ENCODE results near the gene ATP2B2. TPM values are rescaled to one million over a fixed set of nuclear protein-coding genes. Genes with fewer than 3 reads are reported as not detected.

ATP2B2 gene
- total and polyA plus RNA-seq, 9 of the 15 experiments (the other 6 are each of a cell fraction or from before 2014, with no cell fraction given), result 0.06 TPM; not detected in 8

DNA sequence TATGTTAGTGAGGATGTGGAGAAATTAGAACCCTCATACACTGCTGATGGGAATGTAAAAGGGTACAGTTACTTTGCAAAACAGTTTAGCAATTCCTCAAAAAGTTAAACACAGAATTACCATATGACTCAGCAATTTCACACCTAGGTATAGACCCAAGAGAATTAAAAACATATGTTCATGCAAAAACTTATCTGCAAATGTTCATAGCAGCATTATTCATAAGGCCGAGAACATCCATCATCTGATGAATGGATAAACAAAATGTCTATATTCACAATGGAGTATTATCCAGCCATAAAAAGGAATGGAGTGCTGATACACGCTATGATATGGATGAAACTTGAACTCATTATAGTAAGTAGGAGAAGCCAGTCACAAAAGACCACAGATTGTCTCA lies 194.8 kb downstream of the ATP2B2 start (continued):
- no peak for TF ChIP-seq CHD7 (IDR thresholded peaks at IDR 0.05; ENCODE audit: low read depth, low read length)
- TF ChIP-seq ZZZ3 (IDR thresholded peaks at IDR 0.05), result no peak
- TF ChIP-seq RBM25 (IDR thresholded peaks at IDR 0.05; ENCODE audit: low read depth, low read length, severe bottlenecking), result no peak
- TF ChIP-seq MAFK (IDR thresholded peaks at IDR 0.05; ENCODE audit: low read length), result peak; percentile 76; the same call in 1 of the 2 replicates
